GM23248 (cell line): ENCODE results near the gene ABCC4.

ENCODE experiments used
- EZH2 ChIP-seq: fragments of 200-600 bp; sonication (generic); IDR thresholded peaks from 2 replicates; pipeline ENCODE4 v1.6.1; 2018; ENCODE audit warnings: antibody characterized with exemption, mild to moderate bottlenecking; ENCODE audit not compliant: insufficient read depth, poor library complexity, severe bottlenecking
- EZH2phosphoT487 ChIP-seq: fragments of 200-600 bp; sonication (generic); IDR thresholded peaks from 2 replicates; pipeline ENCODE4 v1.6.1; 2018; ENCODE audit warnings: antibody characterized with exemption, moderate library complexity, mild to moderate bottlenecking, low read depth; ENCODE audit not compliant: insufficient read depth

- TF ChIP-seq EZH2phosphoT487: no peak
- no peak for TF ChIP-seq EZH2
Measured at GRCh38 chr13:95058680-95059079, 242.6 kb downstream of the ABCC4 start.
